Measurements from ENCODE around the gene ABCA4.

Gene ABCA4

GRCh38 chr1:94011129-94011528 lies 109.8 kb downstream of the ABCA4 start:
- Histone ChIP-seq H3K9me3 (ENCODE audit: control insufficient read depth, insufficient read depth, low read depth, low read length) (no peaks in the 10 kb centered on the region), H3K4me3 (ENCODE audit: low read depth, low read length) (no peak overlapping the region), H3K27ac (ENCODE audit: extremely low read depth, low read depth, low read length) (no peak overlapping the region), H3K36me3 (ENCODE audit: control insufficient read depth in 2 of 2, insufficient read depth in 1 of 2, low read length in 2 of 2) (no peaks in the 10 kb centered on the region), H3K4me1 (ENCODE audit: control insufficient read depth, insufficient read depth, low read length) (no peaks in the 10 kb centered on the region)
- CTCF ChIA-PET: interaction anchor here (0.6 to 3.8 kb wide), 4 partner anchors 10 to 63 kb away, joined by 3 to 20 read pairs (median 7); no protein-coding TSS in a partner anchor
- POLR2A ChIA-PET: no interaction called here
- no peak for TF ChIP-seq KLF8 (tag by site-specific recombination; IDR thresholded peaks at IDR 0.05)
- TF ChIP-seq ZNF280C (tag by site-specific recombination; IDR thresholded peaks at IDR 0.05): no peak
- no peak for TF ChIP-seq ZNF391 (tag by site-specific recombination; IDR thresholded peaks at IDR 0.05; ENCODE audit: borderline replicate concordance, low read depth)
- TF ChIP-seq ZFHX2 (tag by site-specific recombination; conservative IDR thresholded peaks at IDR 0.05): no peak
- no peak for TF ChIP-seq EGR2 (tag by site-specific recombination; IDR thresholded peaks at IDR 0.05; ENCODE audit: low read depth)
- TF ChIP-seq TRIM28 (IDR thresholded peaks at IDR 0.05; ENCODE audit: borderline replicate concordance, low read length): no peak
- TF ChIP-seq IKZF3 (tag by site-specific recombination; IDR thresholded peaks at IDR 0.05): no peak
- TF ChIP-seq ZSCAN18 (tag by site-specific recombination; IDR thresholded peaks at IDR 0.05): no peak
- TF ChIP-seq PATZ1 (tag by site-specific recombination; IDR thresholded peaks at IDR 0.05): no peak
- no peak for TF ChIP-seq ZNF292 (tag by site-specific recombination; IDR thresholded peaks at IDR 0.05; ENCODE audit: borderline replicate concordance, low read depth)
- no peak for TF ChIP-seq ZNF146 (tag by site-specific recombination; IDR thresholded peaks at IDR 0.05)
- TF ChIP-seq ZNF621 (tag by site-specific recombination; IDR thresholded peaks at IDR 0.05): no peak
- no peak for TF ChIP-seq ZNF324 (tag by site-specific recombination; IDR thresholded peaks at IDR 0.05)
- TF ChIP-seq ZNF488 (tag by site-specific recombination; IDR thresholded peaks at IDR 0.05): no peak

- TF ChIP-seq REPIN1 (tag by site-specific recombination; IDR thresholded peaks at IDR 0.05; ENCODE audit: low read depth) (no peak), PRDM10 (tag by site-specific recombination; IDR thresholded peaks at IDR 0.05) (peak; percentile 85), EGR2 (tag by site-specific recombination; IDR thresholded peaks at IDR 0.05; ENCODE audit: low read depth) (0 out of 2 replicates have a peak, but pooled peaks have one; percentile 28), ZFP3 (tag by site-specific recombination; IDR thresholded peaks at IDR 0.05; ENCODE audit: low read depth) (no peak), GLI2 (tag by site-specific recombination; IDR thresholded peaks at IDR 0.05; ENCODE audit: borderline replicate concordance, low read depth) (no peak), MZF1 (tag by site-specific recombination; IDR thresholded peaks at IDR 0.05; ENCODE audit: borderline replicate concordance) (no peak)
- Histone ChIP-seq H3K9me3 (ENCODE audit: control insufficient read depth, insufficient read depth, low read depth, low read length) (no peaks in the 10 kb centered on the region), H3K36me3 (ENCODE audit: control insufficient read depth in 2 of 2, insufficient read depth in 1 of 2, low read length in 2 of 2) (no peaks in the 10 kb centered on the region), H3K4me1 (ENCODE audit: control insufficient read depth, insufficient read depth, low read length) (no peaks in the 10 kb centered on the region), H3K4me3 (ENCODE audit: low read depth, low read length) (no peak overlapping the region), H3K27ac (ENCODE audit: extremely low read depth, low read depth, low read length) (no peak overlapping the region)
- CTCF ChIA-PET: no interaction called here
- POLR2A ChIA-PET: no interaction called here
These were observed 111.6 kb downstream of the ABCA4 start for GRCh38 chr1:94009304-94009703.

Measured in HEK293 (cell line).